Chondrocyte (in vitro differentiated cells): Measurements from ENCODE around the gene ERBB3. TPM values are rescaled to one million over a fixed set of nuclear protein-coding genes. Genes with fewer than 3 reads are reported as not detected.
"Not testable (repeated sequence)": the region's sequence is repeated elsewhere in the genome, so short reads cannot be mapped to it uniquely, and the experiment has no call there.

Experiments used
- DNase-seq: peaks from one replicate; pipeline ENCODE4 v3.0.0; 2021; ENCODE audit warnings: mixed read lengths, low spot score
- H3K27ac Mint-ChIP-seq: one replicate; pipeline ENCODE4 v1.8.0; 2021; ENCODE audit warnings: mild to moderate bottlenecking, moderate library complexity, mixed read lengths; ENCODE audit not compliant: unreplicated experiment
- H3K27me3 Mint-ChIP-seq: 2 replicates; pipeline ENCODE4 v1.8.0; 2021; ENCODE audit warnings: low read depth, mixed read lengths
- H3K36me3 Mint-ChIP-seq: 2 replicates; pipeline ENCODE4 v1.8.0; 2021; ENCODE audit warnings: low read depth, mixed read lengths
- H3K4me1 Mint-ChIP-seq: 2 replicates; pipeline ENCODE4 v1.8.0; 2021; ENCODE audit warnings: low read depth, mild to moderate bottlenecking, mixed read lengths
- H3K4me3 Mint-ChIP-seq: one replicate; pipeline ENCODE4 v1.8.0; 2021; ENCODE audit warnings: mild to moderate bottlenecking, moderate library complexity, mixed read lengths; ENCODE audit not compliant: unreplicated experiment
- H3K9me3 Mint-ChIP-seq: 2 replicates; pipeline ENCODE4 v1.8.0; 2021; ENCODE audit warnings: low read depth, mixed read lengths
- CTCF ChIP-seq: fragments of 200-600 bp; sonication (generic); IDR thresholded peaks from 2 replicates; pipeline ENCODE4 v1.5.0; 2021; ENCODE audit warnings: antibody characterized with exemption, mild to moderate bottlenecking, moderate library complexity
- total RNA-seq: library from RNA; stranded (reverse); gene quantifications from 3 replicates; pipeline ENCODE4 v1.2.1, GENCODE V29; 2021

ERBB3 gene
- total RNA-seq, 1 donor from 2014 or later = 0.52 TPM

GRCh38 chr12:56046027-56046780 is 33.8 kb upstream of the ERBB3 start:
- Mint-ChIP-seq H3K36me3 (peaks cover 10% of the 10 kb centered on the region), H3K27me3 (no peaks in the 10 kb centered on the region), H3K9me3 (no peaks in the 10 kb centered on the region), H3K4me1 (peaks cover 29% of the 10 kb centered on the region), H3K27ac (peak overlapping the region; percentile 78), H3K4me3 (no peak overlapping the region)
- no peak for DNase-seq
- no peak for TF ChIP-seq CTCF

- no peak for DNase-seq
- Mint-ChIP-seq H3K4me3 (no peak overlapping the region), H3K9me3 (no peaks in the 10 kb centered on the region), H3K27ac (no peak overlapping the region), H3K27me3 (no peaks in the 10 kb centered on the region), H3K4me1 (peaks cover 11% of the 10 kb centered on the region), H3K36me3 (no peaks in the 10 kb centered on the region)
- no peak for TF ChIP-seq CTCF
These were observed 26.5 kb upstream of the ERBB3 start for GRCh38 chr12:56053407-56053893.

GRCh38 chr12:56059964-56060363 is 20.0 kb upstream of the ERBB3 start:
- DNase-seq, H3K27ac Mint-ChIP-seq, H3K4me3 Mint-ChIP-seq, H3K27me3 Mint-ChIP-seq, H3K9me3 Mint-ChIP-seq, H3K36me3 Mint-ChIP-seq: not testable (repeated sequence)
- peaks cover 20% of the 10 kb centered on the region for H3K4me1 Mint-ChIP-seq

GRCh38 chr12:56061982-56062381 is 18.0 kb upstream of the ERBB3 start:
- no peaks in the 10 kb centered on the region for H3K27me3 Mint-ChIP-seq
- no peak overlapping the region for H3K4me3 Mint-ChIP-seq
- DNase-seq = no peak
- no peak for TF ChIP-seq CTCF
- no peaks in the 10 kb centered on the region for H3K9me3 Mint-ChIP-seq
- H3K4me1 Mint-ChIP-seq = peaks cover 16% of the 10 kb centered on the region
- H3K36me3 Mint-ChIP-seq = no peaks in the 10 kb centered on the region
- peak overlapping the region; percentile 59 for H3K27ac Mint-ChIP-seq

GRCh38 chr12:56062996-56063395 is 17.0 kb upstream of the ERBB3 start:
- H3K27ac Mint-ChIP-seq = peak overlapping the region; percentile 77
- DNase-seq = no peak
- no peak overlapping the region for H3K4me3 Mint-ChIP-seq
- no peaks in the 10 kb centered on the region for H3K9me3 Mint-ChIP-seq
- peaks cover 16% of the 10 kb centered on the region for H3K4me1 Mint-ChIP-seq
- no peak for TF ChIP-seq CTCF
- H3K27me3 Mint-ChIP-seq = no peaks in the 10 kb centered on the region
- no peaks in the 10 kb centered on the region for H3K36me3 Mint-ChIP-seq

GRCh38 chr12:56071648-56072047 is 8.3 kb upstream of the ERBB3 start:
- Mint-ChIP-seq H3K27ac (no peak overlapping the region), H3K4me3 (no peak overlapping the region), H3K27me3 (no peaks in the 10 kb centered on the region), H3K9me3 (no peaks in the 10 kb centered on the region), H3K36me3 (no peaks in the 10 kb centered on the region), H3K4me1 (no peaks in the 10 kb centered on the region)
- no peak for DNase-seq
- no peak for TF ChIP-seq CTCF
